DMS53 (cell line): ENCODE data around the gene ZFYVE28.

Source experiments
- DNase-seq: peaks from one replicate; lab custom pipeline; 2025; lab: John Stamatoyannopoulos, UW

Gene ZFYVE28

DNA sequence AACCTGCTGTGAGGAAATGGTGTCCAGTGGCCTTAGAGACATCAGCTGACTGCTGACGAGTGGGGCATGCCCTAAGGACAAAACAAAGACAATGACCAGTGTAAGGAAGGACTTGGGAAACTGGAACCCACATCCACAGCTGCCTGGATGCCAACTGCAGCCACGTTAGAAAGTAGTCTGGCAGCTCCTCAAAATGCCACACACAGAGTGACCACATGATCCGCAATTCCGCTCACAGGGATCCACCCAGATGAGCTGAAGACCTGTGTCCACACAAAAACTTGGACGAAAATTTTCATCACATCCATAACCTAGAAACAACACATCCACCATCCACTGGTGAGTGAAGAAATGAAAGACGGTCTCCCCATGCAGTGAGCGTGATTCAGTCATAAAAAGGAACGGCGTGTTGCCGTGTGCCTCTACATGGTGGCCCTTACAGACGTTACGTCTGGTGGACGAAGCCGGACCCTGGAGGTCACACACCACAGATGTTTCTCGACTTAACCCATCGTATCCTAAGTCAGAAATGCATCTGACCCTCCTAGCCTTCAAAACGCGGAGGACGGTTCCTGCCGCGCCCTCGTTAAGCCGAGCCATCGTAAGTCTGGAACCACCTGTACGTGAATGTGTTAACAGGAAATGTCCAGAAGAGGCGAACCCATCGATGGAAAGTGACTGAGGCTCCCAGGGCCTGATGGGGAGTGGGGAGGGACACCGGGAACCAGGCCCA lies 115.9 kb downstream of the ZFYVE28 start:
- peak; percentile 51 for DNase-seq

DNA sequence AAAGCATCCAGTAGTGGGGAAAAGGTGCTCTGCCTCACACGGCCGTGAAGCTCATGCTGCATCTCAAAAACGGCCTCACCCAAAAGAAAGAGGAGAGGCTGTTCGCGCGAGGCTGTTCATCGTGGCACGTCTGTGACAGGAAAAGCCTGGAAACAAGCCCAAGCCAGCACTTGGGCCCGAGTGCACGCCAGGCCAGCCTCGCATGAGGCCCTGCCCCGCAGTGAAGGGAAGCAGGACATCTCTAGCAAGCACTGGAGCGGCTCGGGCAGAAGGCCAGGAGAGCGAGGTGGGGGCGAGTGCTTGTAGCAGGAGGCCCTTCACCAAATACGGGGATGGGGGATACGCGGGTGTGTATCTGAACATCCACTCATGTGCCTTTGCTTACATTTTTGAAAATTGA lies 116.6 kb downstream of the ZFYVE28 start:
- no peak for DNase-seq

DNA sequence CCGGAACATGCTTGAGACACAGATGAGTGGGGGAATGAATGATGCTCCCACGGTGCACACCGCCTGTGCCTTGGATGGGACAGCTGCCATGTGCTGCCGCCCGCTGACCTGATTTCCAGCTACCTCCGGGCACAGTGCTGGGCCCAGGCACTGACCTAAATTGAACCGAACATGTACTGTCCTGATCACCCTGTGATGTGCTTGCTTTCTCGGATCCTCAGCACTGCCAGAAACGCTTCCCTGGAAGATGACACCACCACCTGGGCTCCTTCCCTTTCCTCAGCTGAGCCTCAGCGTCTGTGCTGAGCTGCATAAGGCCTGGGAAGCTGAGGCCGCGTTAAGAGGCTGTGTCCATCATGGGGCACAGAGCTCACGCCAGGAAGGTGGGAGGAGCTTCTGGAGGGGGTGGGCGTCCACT lies 117.2 kb downstream of the ZFYVE28 start:
- DNase-seq, result no peak

DNA sequence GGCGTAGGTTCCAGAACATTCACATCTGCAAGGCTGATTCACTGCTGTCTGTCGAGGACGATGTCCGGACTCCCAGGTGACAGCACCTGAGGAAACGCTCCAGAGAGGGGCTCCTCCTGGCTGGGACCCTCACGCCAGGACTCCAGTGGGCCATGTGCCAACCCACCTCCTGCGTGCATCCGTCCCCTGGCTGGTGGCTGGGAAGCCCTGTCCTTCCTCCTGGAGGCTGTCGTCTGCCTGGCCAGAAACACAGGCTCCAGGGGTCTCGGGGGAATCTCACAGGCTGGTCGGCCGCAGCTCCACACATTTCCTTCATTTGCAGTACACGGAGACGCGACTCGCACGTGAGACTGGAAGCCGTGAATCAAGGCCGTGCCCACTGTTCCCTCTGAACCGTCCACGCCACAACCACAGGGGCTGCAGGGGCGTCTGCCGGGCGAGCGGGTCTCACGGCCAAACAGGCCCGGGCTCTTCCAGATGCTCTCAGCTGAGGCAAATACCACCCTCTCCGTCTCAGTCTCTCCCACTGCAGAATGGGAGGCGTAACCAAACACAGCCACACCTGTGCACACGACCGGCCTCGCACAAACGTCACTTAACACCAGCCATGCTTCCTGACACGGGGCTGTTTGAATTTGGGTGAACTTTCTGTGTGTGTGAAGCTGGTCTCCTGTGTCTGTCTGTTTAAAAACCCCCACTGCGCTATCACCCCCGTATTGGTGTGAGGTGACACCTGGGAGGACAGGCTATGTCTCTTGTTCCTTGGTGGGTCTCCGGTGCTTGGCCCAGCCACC lies 117.8 kb downstream of the ZFYVE28 start:
- peak; percentile 30 for DNase-seq

DNA sequence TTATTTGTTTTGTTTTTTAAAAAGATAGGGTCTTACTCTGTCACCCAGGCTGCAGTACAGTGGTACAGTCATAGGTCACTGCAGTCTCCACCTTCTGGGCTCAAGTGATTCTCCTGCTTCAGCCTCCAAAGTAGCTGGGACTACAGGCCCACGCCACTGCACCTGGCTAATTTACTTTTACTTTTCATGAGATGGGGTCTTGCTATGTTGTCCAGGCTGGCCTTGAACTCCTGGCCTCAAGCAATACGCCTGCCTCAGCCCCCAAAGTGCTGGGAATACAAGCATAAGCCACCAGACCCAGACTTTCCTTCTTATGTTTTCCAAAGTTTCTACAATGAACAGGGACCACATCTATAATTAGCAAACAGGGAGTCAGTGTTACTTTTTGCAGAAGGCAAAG lies 118.7 kb downstream of the ZFYVE28 start:
- no peak for DNase-seq

DNA sequence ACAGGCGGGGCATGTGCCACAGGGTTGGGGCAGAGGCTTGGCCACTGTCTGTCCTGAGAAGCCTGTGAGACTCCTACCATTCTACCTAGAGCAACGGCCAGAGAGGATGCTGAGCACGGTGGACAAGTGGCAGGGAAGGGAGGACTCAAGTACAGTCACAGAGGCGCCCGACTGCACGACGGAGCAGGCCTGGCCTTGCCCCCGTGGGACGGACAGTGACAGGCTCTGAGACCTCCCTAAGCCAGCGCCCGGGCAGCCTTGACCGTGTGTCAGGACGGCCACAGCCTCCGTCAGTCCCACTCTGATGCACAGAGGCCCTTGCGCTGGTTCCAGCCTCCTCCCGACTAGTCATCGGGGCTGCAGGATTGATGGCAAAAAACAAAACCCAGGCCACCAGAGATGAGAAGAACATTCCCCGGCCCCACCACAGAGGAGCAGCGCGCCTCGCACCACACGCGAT lies 119.9 kb downstream of the ZFYVE28 start:
- no peak for DNase-seq

DNA sequence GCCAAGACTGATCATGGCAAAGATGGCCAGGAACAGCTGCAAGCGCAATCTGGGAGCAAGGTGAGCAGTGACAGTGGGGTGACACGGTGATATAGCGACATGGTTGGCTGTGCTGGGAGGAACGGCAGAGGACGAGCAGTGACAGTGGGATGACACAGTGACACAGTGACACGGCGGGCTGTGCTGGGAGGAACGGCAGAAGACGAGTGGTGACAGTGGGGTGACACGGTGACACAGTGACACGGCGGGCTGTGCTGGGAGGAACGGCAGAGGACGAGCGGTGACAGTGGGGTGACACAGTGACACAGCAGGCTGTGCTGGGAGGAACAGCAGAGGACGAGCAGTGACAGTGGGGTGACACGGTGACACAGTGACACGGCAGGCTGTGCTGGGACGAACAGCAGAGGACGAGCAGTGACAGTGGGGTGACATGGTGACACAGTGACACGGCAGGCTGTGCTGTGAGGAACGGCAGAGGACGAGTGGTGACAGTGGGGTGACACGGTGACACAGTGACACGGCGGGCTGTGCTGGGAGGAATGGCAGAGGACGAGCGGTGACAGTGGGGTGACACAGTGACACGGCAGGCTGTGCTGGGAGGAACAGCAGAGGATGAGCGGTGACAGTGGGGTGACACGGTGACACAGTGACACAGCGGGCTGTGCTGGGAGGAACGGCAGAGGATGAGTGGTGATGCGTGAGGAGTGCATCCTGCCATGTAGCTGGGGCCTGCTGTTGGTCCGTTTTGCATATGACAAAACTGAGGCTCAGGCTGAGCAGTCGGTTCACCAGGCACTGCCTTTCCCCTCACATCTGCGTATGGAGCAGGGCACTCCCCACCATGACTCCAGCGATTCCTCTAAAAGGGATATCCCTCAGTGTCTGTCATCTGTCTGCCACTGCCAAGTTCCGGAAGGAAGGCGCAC lies 120.6 kb downstream of the ZFYVE28 start:
- DNase-seq, result no peak

DNA sequence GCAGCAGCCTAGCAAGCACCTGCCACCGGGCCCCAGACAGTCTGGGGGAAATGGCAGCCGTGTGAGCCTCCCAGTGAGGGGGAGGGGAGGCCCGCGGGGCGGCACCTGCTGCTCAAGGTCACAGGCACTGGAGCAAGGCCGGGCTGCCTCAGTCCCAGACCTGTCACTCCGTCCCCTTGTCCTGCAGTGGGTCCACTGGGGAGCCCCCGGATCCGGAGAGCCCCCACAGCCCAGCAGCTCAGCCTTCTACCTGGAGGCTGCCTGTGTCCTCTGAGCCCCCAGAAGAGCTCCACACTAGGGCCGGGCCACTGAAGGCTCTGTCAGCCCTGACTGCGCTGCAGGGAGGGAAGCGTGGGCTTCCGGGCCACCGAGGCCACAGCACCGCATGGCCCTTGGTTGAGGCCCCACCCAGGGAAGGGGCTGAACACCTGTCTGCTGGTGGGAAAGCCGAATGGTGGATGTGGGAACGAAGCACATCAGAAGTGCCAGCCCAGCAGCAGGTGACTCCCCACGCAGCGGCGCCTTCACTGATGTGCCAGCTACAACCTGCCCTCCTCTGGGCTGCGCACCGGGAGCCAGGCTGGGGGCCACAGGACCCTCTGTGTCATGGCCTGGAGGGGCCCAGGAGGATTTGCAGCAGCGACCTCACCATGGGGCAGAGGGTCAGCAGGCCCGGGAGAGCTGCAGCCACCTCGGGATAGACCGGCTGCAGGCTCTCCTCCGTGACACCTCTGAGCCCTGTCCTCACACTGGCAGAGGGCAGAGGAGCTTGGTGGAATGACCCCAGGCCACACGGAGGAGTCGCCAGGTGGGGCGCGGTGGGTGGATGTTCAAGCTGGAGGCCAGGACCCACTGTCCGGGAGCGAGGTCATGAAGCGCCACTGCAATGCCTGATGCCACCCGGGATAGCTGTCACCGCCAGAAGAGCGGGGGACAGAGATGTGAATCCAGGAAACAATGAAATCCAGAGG lies 121.5 kb downstream of the ZFYVE28 start:
- peak; percentile 92 for DNase-seq

DNA sequence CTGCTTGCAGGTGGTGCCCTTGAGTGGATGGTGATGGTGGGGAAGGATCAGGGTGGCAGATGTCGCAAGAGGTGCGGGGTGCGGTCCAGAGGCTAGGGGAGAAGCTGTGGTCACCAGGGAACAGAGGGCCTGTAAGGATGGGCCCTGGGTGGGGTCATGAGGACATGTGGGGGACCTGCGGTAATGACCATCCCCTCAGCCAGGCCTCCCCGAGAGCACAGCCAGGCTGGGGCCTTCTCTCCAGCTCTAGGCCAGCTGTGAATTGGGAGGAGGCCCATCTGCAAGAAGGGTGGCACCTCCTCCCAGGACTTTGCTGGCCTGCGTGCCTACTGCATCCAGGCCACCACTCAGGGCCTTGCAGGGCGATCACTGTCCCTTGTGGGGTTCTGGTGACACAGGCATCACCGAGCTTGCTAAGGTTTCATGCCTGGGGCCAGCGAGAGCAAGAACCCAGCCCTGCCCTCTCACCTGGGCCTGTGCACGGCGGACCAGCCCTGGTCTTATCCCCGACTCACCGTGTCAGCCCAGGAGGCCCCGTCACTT lies 122.5 kb downstream of the ZFYVE28 start:
- DNase-seq, result peak; percentile 75

DNA sequence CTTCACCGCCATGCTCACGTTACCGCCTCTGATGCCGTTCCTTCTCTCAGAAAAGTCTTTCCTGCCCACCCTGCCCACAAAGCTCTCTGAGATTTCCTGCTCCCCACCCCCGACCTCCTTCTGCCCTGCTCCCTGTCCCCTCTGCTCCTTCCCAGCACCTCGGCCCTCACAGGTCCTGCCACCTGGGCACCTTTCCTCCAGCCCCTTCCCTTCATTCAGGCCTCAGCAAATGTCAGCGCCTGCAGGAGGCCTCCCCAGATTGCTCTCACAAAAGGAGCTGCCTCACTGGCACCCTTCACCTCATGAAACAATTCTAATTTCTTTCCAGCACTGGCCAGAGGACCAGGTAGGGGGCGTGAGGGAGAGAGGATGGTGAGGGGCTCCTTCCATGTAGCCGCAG lies 122.9 kb downstream of the ZFYVE28 start:
- DNase-seq, result no peak

DNA sequence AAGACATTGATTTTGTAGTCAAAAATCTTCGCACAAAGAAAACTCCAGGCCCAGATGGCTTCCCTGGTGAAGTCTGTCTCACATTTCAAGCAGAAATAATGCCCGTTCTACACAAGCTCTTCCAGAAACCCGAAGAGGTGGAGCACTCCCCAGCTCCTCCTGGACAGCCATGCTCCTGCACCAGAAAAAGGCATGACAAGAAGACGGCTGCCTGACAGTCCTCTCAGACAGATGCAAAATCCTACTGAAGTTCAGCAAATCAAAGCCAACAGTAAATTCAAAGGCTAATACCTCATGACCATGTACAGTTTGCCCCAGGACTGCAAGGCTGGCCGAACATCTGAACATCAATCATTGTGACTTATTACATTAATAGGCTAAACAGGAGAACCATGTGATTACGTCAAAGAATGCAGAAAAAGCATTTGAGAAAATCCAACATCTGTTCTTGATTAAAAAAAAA lies 125.8 kb downstream of the ZFYVE28 start:
- no peak for DNase-seq

DNA sequence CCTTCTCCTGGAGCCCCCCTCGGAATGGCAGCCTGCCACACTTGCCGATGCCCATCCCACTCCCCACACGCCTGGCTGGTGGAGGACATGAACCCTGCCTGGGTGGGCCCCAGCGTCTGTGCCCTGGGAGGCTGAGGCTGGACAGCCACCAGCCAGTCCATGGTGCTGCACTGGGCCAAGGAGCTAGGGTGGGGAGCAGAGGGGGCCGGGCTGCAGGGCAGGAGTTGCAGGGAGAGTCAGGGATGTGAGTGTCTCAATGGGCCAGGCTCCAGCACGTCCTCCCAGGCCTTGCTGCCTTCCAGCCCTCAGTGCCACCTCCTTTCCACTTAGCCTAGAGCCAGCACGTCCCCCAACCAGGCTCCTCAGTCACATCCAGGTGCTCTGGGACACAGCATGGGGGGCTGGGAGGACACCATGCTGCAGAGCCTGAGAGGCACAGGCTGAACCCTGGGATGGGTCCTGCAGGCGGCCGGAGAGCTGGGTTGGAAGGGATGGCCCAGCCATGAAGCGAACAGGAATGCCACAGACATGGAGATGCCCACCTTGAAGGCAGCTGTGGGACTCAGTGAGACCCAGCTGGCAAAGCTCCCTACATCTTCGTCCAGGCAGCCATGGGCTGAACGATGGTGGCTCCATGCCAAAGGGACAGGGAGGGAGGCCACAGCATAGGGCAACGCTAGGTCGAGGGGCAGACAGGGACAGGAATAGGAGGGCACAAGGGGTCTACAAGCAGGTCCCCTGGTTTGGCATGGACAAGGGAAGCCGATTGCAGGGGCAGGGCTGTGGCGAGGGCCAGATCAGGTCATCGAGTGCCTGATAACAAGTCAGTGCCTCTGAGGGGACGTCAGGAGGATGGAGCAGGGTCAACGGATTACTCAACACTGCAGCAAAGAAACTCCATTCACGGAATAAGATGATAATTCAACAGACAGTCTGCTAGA lies 126.5 kb downstream of the ZFYVE28 start:
- no peak for DNase-seq

DNA sequence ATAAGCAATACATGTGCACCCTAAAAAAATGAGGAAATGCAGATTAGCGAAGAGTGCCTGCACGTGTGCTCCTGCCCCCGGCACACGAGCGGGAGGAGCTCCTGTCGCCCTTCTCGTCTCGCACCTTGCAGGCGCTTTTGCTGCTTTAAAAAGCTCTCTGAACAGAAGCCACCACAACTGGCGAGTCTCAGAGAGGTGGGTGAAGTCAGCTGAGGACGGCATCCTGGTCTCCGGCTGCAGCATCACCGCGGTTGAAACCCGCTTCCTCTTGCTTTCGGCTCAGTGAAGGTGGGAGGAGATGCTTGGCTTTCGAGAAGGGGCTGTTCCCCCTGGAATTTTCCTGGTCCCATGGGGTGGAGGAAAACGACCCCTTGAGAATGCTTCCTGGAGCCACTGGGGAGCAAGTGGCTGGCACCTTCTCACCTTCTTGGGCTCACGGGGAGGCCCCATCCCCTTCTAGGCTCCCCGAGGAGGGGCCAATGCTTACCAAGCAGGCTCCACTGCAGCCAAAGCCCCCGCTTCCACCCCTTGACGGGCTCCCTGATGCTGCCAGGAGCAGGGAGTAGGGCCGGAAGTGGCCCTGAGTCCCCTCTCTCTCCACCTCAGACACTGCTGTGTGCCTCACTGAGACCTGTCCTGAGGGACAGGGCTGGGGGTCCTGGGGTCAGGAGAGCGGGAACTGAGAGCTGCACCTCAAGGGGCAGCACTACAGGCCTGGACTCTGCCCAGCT lies 127.3 kb downstream of the ZFYVE28 start:
- no peak for DNase-seq

DNA sequence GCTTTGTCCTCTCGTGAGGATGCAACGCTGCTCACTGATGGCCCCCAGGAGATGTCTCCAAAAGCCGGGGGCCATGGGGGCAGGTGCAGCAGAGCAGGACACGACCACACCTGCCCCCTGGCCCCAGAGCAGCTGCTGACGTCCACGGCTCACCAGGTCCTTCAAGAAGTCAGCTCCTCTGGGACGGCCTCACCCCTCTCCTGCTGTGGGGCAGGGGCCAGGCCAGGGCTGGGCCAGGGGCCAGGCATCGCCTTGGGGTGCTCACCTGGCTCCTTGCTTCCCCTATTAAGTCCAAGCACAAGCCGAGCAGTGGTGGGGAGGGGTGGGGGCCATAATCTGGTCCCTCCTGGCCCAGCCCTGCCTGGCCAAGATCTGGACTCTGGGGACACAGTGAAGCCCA lies 128.0 kb downstream of the ZFYVE28 start:
- DNase-seq, result no peak

DNA sequence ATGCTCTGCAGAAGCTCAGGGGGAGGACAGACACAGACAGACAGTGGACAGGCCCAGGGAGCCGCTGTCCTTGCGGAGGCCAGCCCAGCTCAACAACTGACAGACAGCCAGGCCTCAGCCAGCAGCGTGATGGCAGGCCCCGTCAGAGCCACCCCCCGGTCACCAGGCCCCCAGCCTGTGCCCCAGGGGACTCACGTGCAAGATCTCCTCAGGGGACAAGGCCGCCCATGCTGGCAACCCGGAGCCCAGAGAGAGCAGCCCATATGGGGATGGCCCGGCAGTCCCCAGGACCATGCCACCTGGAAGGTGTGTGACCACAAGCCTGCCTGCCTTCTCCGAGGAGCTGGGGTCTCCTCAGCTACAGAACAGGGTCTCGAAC lies 128.5 kb downstream of the ZFYVE28 start:
- DNase-seq, result no peak

DNA sequence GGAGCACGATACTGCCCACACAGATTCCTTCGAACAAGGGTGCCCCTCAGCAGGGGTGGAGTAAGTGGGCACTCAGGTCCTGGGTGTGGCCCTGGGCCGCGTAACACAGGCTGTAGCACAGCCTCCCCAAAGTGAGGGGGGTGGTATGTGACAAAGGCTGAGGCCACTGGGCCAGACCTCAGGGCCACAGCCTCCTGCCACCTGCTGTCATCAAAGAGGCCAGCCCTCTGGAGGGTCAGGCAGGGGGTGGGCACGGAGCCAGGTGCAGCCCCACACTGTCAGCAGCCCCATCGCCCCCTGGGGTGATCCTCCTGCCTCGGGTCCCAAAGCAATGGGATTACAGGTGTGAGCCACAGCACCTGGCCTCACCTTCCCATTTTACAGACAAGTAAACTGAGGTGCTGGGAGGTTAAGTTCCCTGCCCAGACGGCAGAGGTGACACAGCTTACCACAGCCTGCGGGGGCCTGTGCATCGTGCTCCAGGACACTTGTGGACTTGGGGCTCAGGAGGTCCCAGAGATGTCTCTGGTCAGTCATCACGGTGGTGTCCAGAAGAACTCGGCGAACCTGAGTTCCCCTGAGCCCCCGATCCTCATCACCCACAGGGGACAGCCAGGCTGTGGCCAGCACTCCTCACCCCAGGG lies 129.0 kb downstream of the ZFYVE28 start:
- DNase-seq, result no peak

DNA sequence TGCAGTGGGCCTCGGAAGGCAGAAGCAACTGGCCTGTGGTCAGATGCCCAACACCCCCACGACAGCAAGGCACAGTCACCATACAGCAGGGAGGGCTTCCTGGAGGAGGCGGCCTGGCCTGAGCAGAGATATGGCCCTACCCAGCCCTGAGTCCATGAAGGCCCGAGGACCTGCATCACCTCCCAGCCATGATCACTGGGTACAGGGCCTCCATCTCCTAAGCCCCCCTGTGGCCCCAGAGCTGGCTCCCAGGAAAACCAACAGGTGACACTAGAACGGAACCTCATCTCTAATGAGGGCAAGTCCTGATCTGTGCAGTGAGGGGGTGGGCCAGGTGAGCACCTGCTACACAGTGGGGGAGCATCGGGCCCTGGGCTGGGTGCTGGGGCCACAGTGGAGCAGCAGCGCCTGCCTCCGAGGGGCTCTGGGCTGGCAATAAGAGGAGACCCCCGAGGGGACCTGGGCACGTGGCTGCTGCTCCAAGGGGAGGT lies 130.3 kb downstream of the ZFYVE28 start:
- no peak for DNase-seq

DNA sequence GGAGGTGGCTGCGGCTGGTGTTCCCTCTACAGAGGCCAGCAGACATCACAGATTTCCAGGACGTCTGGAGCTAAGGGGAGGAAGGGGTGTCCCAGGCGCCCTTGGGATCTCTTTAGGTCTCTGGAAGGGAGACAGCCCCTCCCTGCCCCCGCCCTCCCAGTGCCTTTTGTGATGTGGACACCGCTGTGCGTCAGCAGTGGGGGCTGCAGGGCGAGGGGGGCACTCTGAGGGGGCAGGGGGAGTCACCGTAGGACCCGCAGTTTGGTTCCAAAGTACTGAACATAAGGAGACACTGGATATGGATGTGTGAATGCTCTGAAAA lies 130.9 kb downstream of the ZFYVE28 start:
- DNase-seq, result no peak
